Tongue (tissue), 2 donors: Measurements from ENCODE around the gene CAMTA1. TPM values are rescaled to one million over a fixed set of nuclear protein-coding genes. Genes with fewer than 3 reads are reported as not detected.

Experiments used
- DNase-seq: peaks from one replicate; pipeline ENCODE4 v3.0.0-alpha.2; 2015
- total RNA-seq: library from RNA; depleted of rRNA; stranded (reverse); fragments of >200 nt; gene quantifications from one replicate; pipeline ENCODE4 v1.2.3, GENCODE V29; 2014

The CAMTA1 gene
- total RNA-seq, 1 donor from 2014 or later: 60.6 TPM

DNA sequence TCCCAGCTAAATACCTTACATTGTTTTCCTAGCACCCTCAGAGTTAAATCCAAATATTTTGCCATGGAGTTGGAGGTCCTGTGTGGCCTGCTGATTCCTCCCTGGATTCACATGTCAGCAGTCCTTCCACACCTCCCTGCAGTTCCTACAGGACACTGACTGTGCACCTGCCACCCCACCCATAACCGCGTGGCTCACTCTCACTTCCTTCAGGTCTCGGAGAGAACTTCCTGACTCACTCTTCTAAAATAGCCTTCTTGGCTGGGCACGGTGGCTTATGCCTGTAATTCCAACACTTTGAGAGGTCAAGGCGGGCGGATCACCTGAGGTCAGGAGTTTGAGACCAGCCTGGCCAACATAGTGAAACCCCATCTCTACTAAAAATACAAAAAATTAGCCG, 8.4 kb upstream of the CAMTA1 start:
- no peak for DNase-seq

GRCh38 chr1:6777813-6778212, 7.4 kb upstream of the CAMTA1 start:
- no peak for DNase-seq

DNA sequence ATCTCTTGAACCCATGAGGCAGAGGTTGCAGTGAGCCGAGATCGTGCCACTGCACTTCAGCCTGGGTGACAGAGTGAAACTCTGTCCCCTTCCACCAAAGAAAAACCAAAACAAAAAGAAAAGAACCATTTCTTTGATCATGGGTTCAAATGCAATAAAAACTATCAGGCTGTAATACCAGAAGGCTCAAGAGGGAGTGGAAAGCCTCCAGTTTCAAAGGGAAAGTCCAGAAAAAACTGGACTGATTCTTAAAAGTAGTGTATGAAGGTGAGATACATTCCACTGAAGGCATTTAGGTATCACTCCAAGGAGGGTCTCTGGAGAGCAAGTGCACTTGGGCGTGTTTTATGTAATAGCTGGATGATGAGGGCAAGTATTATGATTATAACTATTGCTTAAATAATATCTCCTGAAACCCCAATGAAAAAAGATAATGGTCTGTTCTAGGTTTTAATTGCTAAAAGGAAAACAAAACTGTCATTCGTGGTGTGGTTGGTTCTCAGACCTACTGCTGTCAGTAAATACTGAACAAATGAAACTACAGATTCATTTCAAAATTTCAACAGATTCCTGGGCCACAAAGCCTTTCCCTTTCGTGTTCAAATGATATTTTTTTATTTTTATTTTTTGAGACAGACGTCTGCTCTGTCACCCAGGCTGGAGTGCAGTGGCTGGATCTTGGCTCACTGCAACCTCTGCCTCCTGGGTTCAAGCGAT, 6.0 kb upstream of the CAMTA1 start:
- DNase-seq: no peak

GRCh38 chr1:6782151-6782550, 3.1 kb upstream of the CAMTA1 start:
- no peak for DNase-seq

DNA sequence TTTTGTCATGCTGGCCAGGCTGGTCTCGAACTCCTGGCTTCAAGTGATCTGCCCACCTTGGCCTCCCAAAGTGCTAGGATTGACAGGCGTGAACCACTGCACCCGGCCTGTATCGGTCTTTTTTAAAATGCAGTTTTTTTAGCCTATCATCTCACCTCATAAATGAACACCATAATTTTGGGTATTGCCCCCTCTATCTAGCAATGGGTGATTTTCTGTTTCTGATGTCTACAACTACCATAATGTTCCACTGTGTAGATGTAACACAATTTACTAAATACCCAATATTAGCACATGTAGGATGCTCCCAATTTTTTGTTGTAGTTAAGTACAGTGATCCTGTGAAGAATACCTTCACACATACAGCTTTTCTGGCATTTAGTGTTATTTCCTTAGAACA, 2.0 kb upstream of the CAMTA1 start:
- DNase-seq: no peak

DNA sequence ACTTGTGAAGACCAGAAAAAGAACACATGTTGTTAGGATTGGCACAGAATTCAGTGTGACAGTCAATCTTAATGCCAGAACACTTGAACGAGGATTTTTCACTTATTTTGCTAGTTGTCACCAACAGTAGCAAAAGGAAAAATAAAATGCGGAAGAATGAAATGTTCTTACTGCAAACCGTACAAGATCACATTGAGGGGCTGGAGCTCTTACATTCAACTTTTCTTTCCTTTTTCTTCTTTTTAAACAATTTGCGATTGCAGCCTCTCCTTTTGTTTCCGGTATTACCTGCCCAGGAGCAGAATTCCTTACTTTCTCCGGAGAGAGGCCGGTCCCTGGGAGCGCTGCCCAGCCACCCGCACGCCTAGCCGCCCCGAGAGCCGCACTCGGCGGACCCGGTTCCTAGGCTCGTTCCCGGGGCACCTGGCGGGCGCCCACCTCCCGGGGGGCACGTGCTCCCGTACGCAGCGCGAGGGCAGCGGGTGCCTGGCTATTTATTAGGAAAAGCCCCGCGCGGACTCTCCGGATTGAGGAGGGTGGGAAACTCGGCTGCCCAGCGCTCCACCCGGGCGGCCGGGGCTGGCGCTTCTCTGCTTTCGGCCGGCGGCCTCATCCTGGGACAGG, 1.2 kb upstream of the CAMTA1 start:
- DNase-seq: peak; percentile 41

DNA sequence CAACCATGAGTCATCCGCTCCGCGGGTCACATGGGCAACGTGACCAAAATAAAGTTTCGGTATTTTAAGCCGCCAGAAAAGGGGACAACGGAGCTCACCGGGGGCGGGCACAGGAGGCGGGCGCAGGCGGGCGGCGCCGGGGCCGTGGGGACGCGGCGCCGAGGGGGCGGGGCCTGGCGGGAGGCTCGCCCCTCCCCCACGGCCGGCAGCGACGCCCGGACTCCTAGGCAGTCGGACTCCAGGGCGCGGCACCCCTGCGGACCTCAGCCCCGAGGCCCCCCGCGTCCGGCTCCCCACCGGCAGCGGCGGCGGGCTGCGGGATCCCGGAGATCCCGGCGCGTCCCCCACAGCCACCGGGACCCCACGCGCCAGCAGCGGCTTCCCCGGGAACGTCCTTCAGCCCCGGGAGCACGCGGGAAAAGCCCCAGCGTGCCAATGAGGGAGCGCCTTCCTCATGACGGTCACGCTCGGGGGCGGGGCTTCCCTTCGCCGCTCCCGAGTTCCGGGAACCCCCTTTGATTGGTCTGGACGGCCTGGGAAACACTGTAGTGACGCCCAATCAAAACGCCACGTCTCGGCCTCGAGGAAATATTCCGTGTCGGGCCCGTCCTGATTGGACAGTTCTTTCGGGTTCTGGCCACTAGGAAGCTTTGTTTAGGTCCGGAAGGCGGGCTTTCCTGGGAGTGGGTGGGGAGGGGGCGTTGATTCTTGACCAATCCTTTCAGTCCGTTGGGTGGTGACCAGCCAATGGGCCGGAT, 515 bp upstream of the CAMTA1 start:
- DNase-seq: peak; percentile 100

- peak; percentile 67 for DNase-seq
Measured at GRCh38 chr1:6785728-6786505, 663 bp downstream of the CAMTA1 start.

DNA sequence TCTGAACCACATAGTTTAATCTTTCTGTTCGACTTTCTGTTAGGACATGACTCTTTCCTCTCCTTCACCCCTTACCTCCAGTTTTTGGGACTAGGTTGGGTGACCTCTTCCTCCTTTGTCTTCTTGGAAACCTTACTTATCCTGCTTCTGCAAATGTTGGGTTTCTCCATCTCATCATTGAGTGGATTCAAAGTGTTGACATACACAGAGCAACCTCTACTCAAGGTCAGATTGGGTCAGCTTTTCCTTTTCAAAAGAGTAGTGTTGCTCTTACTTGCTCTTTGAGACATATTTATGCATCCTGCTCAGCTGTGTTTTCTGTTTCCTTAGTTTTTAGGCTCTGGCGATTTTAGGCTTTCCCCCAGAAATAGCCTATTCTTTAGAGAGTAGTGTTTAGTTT, 3.7 kb downstream of the CAMTA1 start:
- no peak for DNase-seq

- DNase-seq: no peak
Measured at GRCh38 chr1:6790146-6790545, 4.9 kb downstream of the CAMTA1 start.

DNA sequence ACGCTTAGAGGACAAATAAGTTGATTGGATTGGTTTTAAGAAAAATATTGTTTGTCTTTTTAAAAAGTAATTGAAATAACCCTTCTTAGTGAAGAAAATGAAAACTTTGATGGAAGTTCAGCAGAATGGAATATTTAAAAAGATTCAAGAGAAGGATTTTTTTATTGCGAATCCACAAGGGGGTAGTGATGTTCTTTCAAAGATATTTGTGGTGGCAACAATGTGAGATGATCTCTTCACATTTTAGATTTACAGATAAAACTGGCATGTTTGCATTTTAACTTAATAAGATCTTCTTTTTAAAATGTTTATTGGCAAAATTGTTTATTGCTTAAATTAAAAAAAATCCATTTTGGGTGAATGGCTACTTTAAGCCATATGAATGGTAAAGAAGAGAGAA, 8.9 kb downstream of the CAMTA1 start:
- peak; percentile 63 for DNase-seq

- no peak for DNase-seq
Measured at GRCh38 chr1:6795203-6795602, 9.9 kb downstream of the CAMTA1 start.

GRCh38 chr1:6795661-6796060, 10.4 kb downstream of the CAMTA1 start:
- peak; percentile 12 for DNase-seq

- no peak for DNase-seq
Measured at GRCh38 chr1:6796095-6796494, 10.8 kb downstream of the CAMTA1 start.

DNA sequence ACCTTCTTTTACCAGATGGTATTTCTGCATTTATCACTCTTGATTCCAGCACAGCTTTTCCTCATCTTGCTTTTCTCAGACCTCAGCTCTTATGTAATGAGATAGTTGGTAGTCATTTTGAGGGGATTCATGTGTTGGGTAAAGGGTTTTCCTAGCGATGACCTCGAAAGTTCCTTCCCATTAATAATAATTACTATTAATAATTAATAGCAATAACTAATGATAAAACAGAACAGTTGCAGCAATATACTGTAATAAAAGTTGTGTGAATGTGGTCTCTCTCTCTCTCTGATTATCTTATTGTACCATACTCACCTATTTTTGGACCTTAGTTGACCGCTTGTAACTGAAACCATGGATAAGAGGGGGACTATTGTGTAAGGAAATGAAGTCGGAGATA, 14.2 kb downstream of the CAMTA1 start:
- DNase-seq: no peak

- DNase-seq: no peak
Measured at GRCh38 chr1:6800745-6801144, 15.5 kb downstream of the CAMTA1 start.

- no peak for DNase-seq
Measured at GRCh38 chr1:6801199-6801598, 15.9 kb downstream of the CAMTA1 start.

DNA sequence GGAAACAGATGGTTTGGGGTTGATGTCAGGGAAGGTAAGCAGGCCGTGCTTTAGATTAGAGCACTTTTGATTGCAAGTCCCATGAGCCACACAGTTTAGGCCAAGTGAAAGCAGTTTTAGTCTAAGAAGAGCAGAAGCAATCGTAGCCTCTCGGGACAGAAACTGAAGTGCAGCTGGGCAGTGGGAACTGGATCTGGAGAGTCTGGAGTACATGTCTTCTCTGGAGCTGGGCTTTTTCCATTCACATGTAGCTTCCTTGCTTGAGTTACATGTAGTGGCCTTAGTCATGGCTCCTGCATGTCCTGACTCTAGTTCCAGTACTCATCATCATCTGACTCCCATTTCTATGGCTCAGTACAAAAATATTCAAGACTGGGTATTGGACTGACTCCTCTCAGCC, 16.7 kb downstream of the CAMTA1 start:
- DNase-seq: peak; percentile 8

DNA sequence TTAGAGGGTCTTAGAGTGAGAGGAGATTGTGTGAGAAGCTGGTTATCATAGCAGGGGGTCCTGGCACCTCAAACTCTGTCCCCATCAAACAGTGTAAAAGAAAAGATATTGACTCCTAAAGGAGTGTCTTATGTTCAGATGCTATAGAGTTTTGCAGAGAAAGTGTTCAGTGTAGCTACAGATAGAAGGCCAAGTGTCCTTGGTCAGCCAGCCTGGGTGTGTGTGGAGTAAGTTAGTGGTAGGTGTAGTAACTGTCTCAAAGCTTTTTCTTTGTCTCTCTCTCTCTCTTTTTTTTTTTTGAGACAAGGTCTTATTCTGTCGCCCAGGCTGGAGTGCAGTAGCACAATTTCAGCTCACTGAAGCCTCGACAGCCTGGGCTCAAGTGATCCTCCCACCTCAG, 17.2 kb downstream of the CAMTA1 start:
- DNase-seq: no peak

DNA sequence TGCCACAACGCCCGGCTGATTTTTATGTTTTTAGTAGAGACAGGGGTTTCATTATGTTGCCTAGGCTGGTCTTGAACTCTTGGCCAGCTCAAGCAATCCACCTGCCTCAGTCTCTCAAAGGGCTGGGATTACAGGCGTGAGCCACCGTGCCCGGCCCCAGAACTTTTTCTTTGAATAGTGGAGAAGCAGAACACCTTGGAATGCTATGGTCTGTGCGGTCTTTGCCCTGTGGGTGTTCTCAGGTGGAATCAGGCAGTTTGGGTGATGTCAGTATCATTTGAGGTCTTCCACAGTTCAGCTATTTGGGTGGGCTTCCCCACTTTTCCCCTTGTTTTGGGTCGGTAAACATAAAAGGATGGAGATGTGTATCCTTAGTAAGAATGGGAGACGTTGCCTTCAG, 17.6 kb downstream of the CAMTA1 start:
- DNase-seq: no peak

DNA sequence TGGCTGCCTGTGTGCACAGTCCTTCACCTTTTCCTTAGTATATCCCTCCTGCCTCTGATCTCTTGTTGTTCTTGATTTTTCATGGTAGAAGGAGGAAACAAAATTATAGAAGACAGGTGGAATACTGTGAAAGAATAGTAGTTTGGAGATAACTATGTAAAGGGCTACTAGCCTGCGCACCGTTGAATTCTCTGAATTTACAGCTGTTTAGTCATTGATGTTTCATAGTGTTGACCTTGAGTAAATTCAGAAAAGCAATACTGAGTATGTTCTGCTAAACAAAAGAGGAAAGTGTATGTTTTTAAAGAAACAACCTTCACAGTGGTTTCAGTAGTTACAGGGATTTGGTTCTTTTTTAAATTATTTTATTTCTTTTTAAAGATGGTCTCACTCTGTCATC, 18.1 kb downstream of the CAMTA1 start:
- DNase-seq: no peak

- peak; percentile 10 for DNase-seq
Measured at GRCh38 chr1:6805004-6805416, 19.8 kb downstream of the CAMTA1 start.

DNA sequence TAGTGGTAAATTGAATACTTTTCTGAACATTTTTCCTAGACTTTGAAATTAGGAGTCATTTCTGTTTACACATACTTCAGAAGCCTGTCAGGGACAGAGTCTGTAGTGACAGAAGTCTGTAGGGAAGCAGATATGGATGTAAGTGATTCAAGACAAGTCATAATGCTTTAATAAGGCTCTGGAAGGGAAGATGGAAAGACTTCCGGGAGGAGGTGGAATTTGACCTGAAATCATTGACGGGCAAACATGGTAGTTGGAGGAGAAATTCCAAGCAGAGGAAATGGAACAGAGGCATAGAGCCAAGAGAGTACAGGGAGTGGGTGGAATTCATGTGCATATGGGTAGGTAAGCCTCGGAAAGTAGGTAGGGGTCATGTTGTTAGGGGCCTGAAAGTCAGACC, 22.5 kb downstream of the CAMTA1 start:
- DNase-seq: no peak
